GM12865 (cell line): Measurements from ENCODE around the gene ENO2.

ENCODE experiments used
- DNase-seq: peaks from one replicate; pipeline ENCODE4 v3.0.0; 2010; ENCODE audit warnings: low read depth
- H3K4me3 ChIP-seq: 2 replicates; pipeline ENCODE4 v1.5.1; 2011; ENCODE audit warnings: mild to moderate bottlenecking, low read depth, low read length, control low read depth
- CTCF ChIP-seq: IDR thresholded peaks from 2 replicates; pipeline ENCODE4 v1.5.1; 2011; ENCODE audit warnings: low read length, control low read depth, low read depth, inconsistent platforms; ENCODE audit not compliant: insufficient read depth; ENCODE audit errors: missing control alignments

ENO2 gene

GRCh38 chr12:6927379-6928021, 13.1 kb downstream of the ENO2 start, which contains the start of gene ATN1:
TSS of gene ATN1 (plus strand) at chr12:6927959. CDS start at chr12:6934002, 6,043 bp downstream.
- H3K4me3 ChIP-seq = peak within 1 kb of the TSS; percentile 75
- DNase-seq = no peak
- no peak for TF ChIP-seq CTCF

- no peak for DNase-seq
- H3K4me3 ChIP-seq = peak overlapping the region; percentile 75
- TF ChIP-seq CTCF = no peak
Measured at GRCh38 chr12:6928022-6928702, 13.8 kb downstream of the ENO2 start.

- peak overlapping the region; percentile 75 for H3K4me3 ChIP-seq
- DNase-seq = no peak
- no peak for TF ChIP-seq CTCF
Measured at GRCh38 chr12:6928703-6929407, 14.5 kb downstream of the ENO2 start.

GRCh38 chr12:6929466-6930452, 15.4 kb downstream of the ENO2 start:
- TF ChIP-seq CTCF = no peak
- DNase-seq = no peak
- no peak overlapping the region; the same call in 1 of the 2 replicates for H3K4me3 ChIP-seq

- no peak for TF ChIP-seq CTCF
- no peak for DNase-seq
- H3K4me3 ChIP-seq = no peak overlapping the region
Measured at GRCh38 chr12:6932766-6933165, 18.4 kb downstream of the ENO2 start.

GRCh38 chr12:6934110-6934509, 19.7 kb downstream of the ENO2 start:
- no peak overlapping the region for H3K4me3 ChIP-seq
- DNase-seq = no peak
- no peak for TF ChIP-seq CTCF
